Hematopoietic multipotent progenitor cell treated with erythropoietin and hydrocortisone succinate and interleukin-3 and kit ligand, for 8 days (in vitro differentiated cells): ENCODE results near the gene C1RL.
"Not testable (repeated sequence)": the region's sequence is repeated elsewhere in the genome, so short reads cannot be mapped to it uniquely, and the experiment has no call there.

Source experiments
- DNase-seq: peaks from one replicate; pipeline ENCODE4 v3.0.0-alpha.2; 2015

C1RL gene

DNA sequence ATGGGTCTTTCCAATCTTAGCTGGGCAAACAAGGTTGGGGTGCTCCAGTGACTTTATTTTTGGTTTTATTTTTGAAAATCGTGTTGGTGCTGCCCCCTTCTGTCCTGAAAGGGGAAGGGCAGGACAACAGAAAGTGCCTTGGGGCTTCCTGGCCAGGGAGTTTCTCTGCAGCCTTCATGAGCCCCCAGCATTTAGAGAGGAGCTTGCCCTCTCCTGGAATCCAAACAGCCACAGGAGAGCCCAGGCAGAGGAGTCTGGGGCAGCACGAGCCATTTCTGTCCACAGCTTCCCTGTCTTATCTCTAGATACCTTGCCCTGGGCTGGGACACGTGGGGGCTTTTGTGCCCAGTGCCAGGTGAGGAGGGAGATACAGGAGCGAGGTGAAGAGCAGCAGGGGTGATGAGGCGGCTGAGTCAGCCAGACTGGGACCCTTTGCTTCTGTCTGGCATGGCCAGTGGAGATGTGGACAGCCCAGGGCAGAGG, 4.4 kb upstream of the C1RL start:
- DNase-seq = peak; percentile 58

DNA sequence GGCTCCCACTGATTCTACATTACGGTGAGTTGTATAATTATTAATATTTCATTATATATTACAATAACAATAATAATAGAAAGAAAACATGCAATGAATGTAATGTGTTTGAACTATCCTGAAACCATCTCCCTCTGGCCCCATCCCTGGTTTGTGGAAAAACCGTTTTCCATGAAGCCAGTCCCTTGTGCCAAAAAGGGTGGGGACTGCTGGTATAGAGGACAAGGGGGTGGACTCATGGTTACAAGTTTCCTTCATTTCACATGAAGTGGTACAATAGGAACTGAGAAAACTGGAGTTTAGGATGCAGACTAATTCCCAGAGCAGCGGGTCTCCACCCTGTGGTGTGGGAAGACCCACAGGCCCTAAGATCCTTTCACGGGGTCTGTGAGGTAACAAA, 3.0 kb upstream of the C1RL start:
- DNase-seq = no peak

DNA sequence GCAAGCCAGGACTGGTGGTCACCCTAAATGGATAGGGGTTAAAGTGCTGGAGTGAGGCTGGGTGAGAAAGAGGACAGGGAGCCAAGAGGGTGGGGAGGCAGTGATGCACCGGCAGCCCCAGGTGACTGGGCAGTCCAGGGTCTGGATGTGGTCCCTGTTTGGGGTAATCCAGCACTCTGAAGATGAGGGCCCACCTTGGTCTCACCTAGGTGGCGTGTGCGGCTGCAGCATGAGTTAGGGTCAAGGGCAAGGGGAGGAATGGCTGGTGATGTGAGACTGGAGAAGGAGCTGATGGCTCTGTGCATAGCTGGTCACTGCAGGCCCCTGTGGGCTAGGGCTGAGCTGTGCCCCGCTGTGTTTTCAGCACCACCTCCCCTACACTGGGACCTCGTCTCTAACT, 1.6 kb upstream of the C1RL start:
- no peak for DNase-seq

DNA sequence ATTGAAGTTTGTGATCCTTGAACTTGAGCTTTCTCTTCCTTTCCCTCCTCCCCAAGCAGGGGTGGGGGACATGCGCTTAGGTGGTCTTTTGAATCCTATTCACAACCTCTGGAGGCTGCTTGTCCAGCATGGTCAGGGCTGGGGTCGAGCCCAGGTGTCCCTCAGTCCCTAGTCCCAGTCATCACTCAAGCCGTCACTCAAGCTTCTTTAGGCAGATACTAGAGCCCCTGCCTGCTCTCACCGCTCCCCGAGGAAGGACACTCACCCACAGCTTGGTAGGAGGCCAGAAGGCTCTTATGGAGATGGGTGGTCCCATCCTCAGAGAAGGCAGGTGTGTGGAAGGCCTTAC, 532 bp upstream of the C1RL start:
- DNase-seq = no peak

- DNase-seq = peak; percentile 76
Observed at GRCh38 chr12:7108003-7108795, 815 bp downstream of the C1RL start.

DNA sequence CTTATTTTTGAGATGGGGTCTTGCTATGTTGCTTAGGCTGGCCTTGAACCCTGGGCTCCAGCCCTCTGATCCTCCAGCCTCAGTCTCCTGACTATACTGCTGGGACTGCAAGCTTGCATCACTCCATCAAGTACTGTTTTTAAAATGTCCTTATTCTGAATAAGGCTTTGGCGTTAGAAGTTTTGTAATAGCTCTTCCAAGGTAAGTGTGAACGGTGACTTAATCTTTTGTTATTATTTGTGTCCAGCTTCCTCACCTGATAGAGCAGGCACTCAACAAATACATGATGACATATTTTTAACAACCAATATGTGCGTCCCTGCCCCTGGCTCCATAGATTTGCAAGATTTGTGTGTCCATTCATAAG, 1.4 kb downstream of the C1RL start:
- DNase-seq = peak; percentile 43

DNA sequence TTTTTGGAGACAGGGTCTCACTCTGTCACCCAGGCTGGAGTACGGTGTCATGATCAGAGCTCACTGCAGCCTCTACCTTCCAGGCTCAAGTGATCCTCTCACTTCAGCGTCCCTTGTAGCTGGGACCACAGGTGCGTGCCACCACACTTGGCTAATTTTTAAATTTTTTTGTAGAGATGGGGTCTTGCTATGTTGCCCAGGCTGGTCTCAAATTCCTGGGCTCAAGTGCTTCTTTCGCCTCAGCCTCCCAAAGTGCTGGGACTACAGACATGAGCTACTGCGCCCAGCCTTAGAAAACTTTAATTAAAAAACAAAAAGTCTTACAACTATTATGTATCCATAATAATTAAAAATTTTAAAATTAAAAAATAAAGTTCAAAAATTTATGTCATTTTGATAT, 1.8 kb downstream of the C1RL start:
- not testable (repeated sequence) for DNase-seq

- DNase-seq = no peak
Observed at GRCh38 chr12:7106082-7106481, 2.9 kb downstream of the C1RL start.

GRCh38 chr12:7103837-7104584, 5.0 kb downstream of the C1RL start:
- no peak for DNase-seq

DNA sequence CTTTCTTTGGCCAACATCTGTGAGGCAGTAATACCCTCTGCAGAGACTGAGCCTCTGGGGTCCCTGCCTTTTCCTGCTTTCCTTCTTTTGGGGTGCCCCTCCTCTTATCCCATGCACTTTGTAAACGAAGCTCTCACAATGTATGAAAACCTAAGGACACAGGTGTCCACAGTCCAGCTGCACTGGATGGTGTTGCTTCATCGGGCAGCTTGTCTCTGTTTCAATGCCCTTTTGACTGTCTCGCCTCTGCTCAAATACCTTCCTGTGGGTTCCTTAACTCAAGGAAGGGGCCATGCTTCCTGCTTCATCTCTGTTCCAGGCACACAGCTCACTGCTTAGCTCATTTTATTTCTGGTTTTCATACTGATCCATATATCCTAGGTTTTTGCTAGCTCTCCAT, 6.4 kb downstream of the C1RL start:
- no peak for DNase-seq

DNA sequence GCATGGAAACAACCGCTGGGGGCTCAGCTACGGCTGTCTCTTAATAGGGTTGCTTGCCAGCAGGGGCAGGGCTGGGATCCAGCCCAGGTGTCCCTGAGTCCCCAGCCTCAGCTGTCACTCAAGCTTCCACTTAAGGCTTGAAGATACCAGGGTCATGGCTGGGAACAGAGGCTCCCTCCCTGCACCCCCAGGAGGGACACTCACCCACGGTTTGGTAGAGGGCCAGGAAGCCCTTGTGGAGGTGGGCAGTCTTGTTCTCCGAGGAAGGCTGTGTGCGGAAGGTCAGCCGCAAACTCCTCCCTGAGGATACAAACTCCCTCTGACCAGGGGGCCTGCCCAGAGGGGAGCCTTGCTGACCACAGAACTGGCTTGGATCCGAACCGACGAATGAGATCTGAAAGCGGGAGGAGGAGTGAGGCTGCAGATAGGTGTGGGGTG, 7.3 kb downstream of the C1RL start:
- no peak for DNase-seq

GRCh38 chr12:7101047-7101693, 7.8 kb downstream of the C1RL start:
- DNase-seq = no peak

- DNase-seq = no peak
Observed at GRCh38 chr12:7100239-7100638, 8.8 kb downstream of the C1RL start.

DNA sequence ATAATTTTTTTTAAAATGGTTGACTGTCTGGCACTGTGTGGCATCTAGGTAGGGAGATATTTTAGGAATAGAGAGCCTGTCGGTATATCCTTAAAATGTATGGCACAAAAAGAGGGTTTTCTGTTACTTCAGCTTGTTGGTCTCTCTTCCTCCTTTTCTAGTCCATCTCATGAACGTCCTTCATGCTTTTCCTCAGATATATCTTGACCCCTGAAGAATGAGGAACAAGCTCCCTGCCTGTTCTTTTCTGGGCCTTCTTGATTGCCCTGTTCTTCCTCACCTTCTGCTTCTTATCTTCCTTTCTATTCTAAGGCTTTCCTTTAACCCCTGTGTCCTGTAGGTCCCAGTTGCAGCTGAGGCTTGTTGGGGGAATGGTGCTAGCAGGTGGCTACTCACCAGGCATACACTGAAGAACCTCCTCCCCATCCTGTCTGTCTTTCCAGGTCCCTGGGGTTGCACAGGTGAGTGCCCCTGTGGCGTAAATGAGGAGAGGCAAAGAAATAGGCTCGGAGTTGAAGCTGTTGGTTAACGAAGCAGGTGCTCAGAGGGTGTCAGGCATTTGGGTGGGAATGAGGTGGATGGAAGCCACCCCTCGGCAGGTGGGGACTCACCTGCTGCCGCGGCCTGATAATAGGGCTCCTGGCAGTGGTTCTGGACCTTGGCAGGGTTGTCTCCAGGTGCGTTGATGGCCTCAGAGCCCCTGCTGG, 9.6 kb downstream of the C1RL start:
- DNase-seq = no peak

DNA sequence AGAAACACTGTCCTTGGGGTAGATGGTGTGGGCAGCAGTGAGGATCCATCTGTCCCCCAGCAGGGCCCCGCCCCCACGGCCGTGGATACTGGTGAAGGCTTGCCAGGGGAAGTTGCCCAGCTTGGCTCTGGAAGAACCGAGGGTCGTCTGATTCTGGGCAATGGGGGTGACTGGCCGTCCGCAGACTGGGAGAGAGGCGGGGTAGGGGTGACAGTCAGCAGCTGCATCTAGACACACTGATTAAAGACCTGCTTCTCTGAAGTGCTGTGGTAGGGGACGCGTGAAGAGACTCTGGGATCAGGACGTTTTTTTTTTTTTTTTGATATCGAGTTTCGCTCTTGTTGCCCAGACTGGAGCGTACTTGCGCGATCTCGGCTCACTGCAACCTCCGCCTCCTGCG, 12.0 kb downstream of the C1RL start:
- no peak for DNase-seq

DNA sequence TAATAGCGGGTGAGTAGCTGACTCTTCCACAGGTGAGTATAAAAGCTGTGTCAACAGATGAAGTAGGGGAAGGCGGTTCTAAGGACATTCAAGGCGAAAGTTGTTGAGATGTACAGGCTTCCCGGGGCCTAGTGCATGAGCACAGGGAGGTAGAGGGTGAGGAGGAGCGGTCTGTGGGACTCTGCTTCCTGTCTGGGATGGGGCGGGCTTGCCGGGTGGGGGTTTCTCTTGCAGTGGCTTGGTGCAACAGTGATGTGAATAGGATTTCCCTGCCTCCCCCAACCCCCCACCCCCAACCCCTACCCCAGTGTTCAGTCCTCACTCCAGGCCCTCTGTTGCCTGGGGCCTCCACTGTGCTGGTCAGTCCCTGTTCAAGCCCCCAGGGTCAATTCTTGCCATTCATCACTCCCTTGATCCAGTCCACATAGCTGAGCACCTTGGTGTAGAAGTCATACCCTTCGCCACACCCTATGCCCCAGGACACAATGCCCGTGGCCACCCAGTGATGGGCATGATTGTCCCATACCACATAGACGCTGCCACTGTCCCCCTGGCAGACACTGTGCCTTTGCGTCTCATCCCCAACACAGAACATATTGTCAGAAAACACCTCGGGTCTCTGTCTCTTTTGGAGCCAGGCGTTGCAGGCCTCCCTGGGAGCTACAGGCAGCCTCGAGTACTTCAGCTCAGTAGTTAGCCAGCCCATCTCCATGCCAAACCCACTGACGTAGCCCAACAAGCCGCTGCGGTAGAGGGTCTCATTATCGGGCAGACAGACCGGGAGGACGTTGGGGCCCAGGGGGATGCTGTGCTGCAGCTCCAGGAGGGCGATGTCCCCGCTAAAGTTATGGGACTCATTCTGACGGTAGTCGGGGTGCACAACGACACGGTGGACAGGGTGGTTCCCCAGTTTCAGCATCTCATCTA, 12.7 kb downstream of the C1RL start:
- DNase-seq = no peak

DNA sequence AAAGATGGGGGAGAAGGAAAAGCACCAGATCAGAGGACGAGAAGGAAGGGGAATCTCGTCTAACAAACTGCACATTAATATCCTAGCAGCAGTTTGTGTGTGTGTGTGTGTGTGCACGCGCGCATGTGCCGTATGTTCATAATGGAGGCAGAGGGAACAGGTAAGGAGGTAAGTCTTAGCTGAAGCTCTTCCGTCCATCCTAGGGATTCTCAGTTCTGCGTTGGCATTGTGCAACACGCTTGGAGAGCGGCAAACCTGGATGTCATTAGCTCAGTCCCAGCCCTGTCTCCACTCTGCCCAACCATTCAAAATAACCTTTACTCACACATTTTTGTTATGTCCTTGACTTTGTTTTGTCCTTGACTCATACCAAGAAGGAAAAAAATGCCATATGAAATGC, 15.1 kb downstream of the C1RL start:
- DNase-seq = no peak

DNA sequence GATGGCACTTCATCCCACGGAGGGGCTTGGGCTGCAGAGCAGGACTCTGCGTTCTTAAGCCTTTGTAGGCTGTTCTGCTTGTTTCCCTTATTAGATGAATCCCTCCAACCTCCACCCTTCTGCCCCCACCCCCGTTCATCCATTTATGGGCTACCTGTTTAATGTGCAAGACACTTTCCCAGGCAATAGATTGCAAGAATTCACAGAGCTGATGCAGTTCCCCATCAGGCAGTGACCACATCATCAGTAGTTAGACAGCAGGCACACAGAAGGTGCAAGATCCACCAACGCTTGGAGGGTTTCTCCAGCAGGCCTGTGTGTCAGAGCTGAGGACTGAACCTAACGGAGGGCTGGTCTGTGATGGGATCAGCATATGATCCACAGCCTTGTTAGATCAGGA, 15.5 kb downstream of the C1RL start:
- no peak for DNase-seq

- DNase-seq = no peak
Observed at GRCh38 chr12:7092986-7093460, 16.0 kb downstream of the C1RL start.

- DNase-seq = peak; percentile 70
Observed at GRCh38 chr12:7092229-7092985, 16.6 kb downstream of the C1RL start, which contains the start of gene C1R. C1R (minus strand) TSS chr12:7092445; CDS start chr12:7092388, 57 bp downstream.

DNA sequence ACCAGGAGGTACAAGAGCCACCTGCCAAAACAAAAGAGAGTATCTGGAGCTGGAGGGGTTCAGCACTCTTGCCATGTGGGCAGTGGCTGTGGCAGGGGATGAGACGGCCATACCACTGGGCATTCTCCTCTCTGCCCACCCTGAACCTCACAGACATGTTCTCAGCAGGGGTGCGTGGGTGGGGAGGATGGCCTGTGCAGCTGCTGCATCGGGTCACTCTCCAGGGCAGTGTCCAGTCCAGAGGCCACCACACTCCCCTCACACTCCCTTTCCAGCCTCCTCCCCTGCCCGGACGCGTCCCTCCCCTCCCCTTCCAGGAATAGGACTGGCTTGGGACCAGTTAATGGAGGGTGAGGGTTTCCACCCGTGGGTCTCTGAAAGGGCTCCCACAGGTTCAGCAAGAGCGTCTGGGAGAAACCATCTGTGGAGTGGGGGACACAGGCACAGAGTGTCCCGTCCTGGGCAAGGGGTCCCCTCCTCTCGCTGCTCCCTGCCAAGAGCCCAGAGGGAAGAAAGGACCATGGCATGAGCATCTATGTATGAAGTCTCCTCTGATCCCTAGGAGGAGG, 17.3 kb downstream of the C1RL start:
- DNase-seq = no peak
